Liver (tissue), 9 donors: ENCODE data around the gene STIM2. TPM values are rescaled to one million over a fixed set of nuclear protein-coding genes. Genes with fewer than 3 reads are reported as not detected.
"Not testable (repeated sequence)": the region's sequence is repeated elsewhere in the genome, so short reads cannot be mapped to it uniquely, and the experiment has no call there.

Source experiments
- DNase-seq: peaks from one replicate; pipeline ENCODE4 v3.0.0-alpha.2; 2017; ENCODE audit warnings: low spot score
- H3K27ac ChIP-seq, 2 donors: one replicate each; pipeline ENCODE4 v1.7.0; 2013; ENCODE audit warnings: inconsistent platforms in 2 of 2, low read length in 2 of 2, control low read depth in 1 of 2, low read depth in 1 of 2, mild to moderate bottlenecking in 1 of 2
- H3K27me3 ChIP-seq, 4 donors: one replicate each; pipeline versions ENCODE4 v1.6.1 to v1.7.0; 2013; ENCODE audit warnings: low read length in 3 of 4, inconsistent platforms in 1 of 4, mild to moderate bottlenecking in 1 of 4, moderate library complexity in 1 of 4; ENCODE audit not compliant: control insufficient read depth in 4 of 4, insufficient read depth in 4 of 4
- H3K36me3 ChIP-seq, 4 donors: one replicate each; pipeline versions ENCODE4 v1.6.1 to v1.7.0; 2013; ENCODE audit warnings: low read length in 3 of 4, mild to moderate bottlenecking in 3 of 4, low read depth in 1 of 4, moderate library complexity in 1 of 4; ENCODE audit not compliant: control insufficient read depth in 4 of 4, insufficient read depth in 3 of 4
- H3K4me1 ChIP-seq, 4 donors: one replicate each; pipeline versions ENCODE4 v1.6.1 to v1.7.0; 2013; ENCODE audit warnings: low read length in 3 of 4, mild to moderate bottlenecking in 3 of 4, moderate library complexity in 1 of 4; ENCODE audit not compliant: control insufficient read depth in 4 of 4, insufficient read depth in 4 of 4
- H3K4me3 ChIP-seq, 3 donors: one replicate each; pipeline versions ENCODE4 v1.6.1 to v1.7.0; 2013; ENCODE audit warnings: low read length in 3 of 3, control low read depth in 1 of 3, low read depth in 1 of 3, mild to moderate bottlenecking in 1 of 3
- H3K9ac ChIP-seq, 2 donors: one replicate each; pipeline ENCODE4 v1.7.0; 2013; ENCODE audit warnings: low read length in 2 of 2, mild to moderate bottlenecking in 2 of 2, moderate library complexity in 2 of 2, control low read depth in 1 of 2, low read depth in 1 of 2
- H3K9me3 ChIP-seq, 4 donors: one replicate each; pipeline versions ENCODE4 v1.6.1 to v1.7.0; 2013; ENCODE audit warnings: low read length in 3 of 4; ENCODE audit not compliant: control insufficient read depth in 4 of 4
- EGR1 ChIP-seq, 2 donors: IDR thresholded peaks; 2 replicates each; pipeline ENCODE4 v1.6.1; 2016 to 2018; ENCODE audit warnings: antibody characterized with exemption in 2 of 2, low read depth in 2 of 2
- FOXA1 ChIP-seq: IDR thresholded peaks from 2 replicates; pipeline ENCODE4 v1.6.1; 2016; ENCODE audit warnings: antibody characterized with exemption
- FOXA2 ChIP-seq: IDR thresholded peaks from 2 replicates; pipeline ENCODE4 v1.6.1; 2016; ENCODE audit warnings: antibody characterized with exemption
- GABPA ChIP-seq, 2 donors: IDR thresholded peaks in 1 of 2; conservative IDR thresholded peaks in 1 of 2; 2 replicates each; pipeline ENCODE4 v1.6.1; 2016; ENCODE audit warnings: antibody characterized with exemption in 2 of 2, mild to moderate bottlenecking in 1 of 2, moderate library complexity in 1 of 2
- HNF4A ChIP-seq, 2 donors: conservative IDR thresholded peaks; 2 replicates each; pipeline ENCODE4 v1.6.1; 2016; ENCODE audit warnings: antibody characterized with exemption in 2 of 2, mild to moderate bottlenecking in 2 of 2
- HNF4G ChIP-seq: IDR thresholded peaks from 2 replicates; pipeline ENCODE4 v1.6.1; 2016; ENCODE audit warnings: antibody characterized with exemption
- JUND ChIP-seq, 2 donors: IDR thresholded peaks; 2 replicates each; pipeline ENCODE4 v1.6.1; 2016; ENCODE audit warnings: antibody characterized with exemption in 2 of 2
- NR2F2 ChIP-seq: IDR thresholded peaks from 2 replicates; pipeline ENCODE4 v1.6.1; 2016; ENCODE audit warnings: antibody characterized with exemption
- RAD21 ChIP-seq, 2 donors: IDR thresholded peaks; 2 replicates each; pipeline ENCODE4 v1.6.1; 2016; ENCODE audit warnings: antibody characterized with exemption in 2 of 2, mild to moderate bottlenecking in 2 of 2
- RXRA ChIP-seq, 2 donors: IDR thresholded peaks; 2 replicates each; pipeline ENCODE4 v1.6.1; 2017 to 2018; ENCODE audit warnings: antibody characterized with exemption in 2 of 2, mild to moderate bottlenecking in 1 of 2
- SP1 ChIP-seq: IDR thresholded peaks from 2 replicates; pipeline ENCODE4 v1.6.1; 2018; ENCODE audit warnings: antibody characterized with exemption, mild to moderate bottlenecking
- TAF1 ChIP-seq: conservative IDR thresholded peaks from 2 replicates; pipeline ENCODE4 v1.6.1; 2016; ENCODE audit warnings: antibody characterized with exemption, mild to moderate bottlenecking
- YY1 ChIP-seq: IDR thresholded peaks from 2 replicates; pipeline ENCODE4 v1.6.1; 2016; ENCODE audit warnings: antibody characterized with exemption, mild to moderate bottlenecking
- ZBTB33 ChIP-seq: IDR thresholded peaks from 2 replicates; pipeline ENCODE4 v1.6.1; 2016; ENCODE audit warnings: antibody characterized with exemption
- WGBS: extraction: QIAGEN DNeasy Blood & Tissue Kit; methylation state at CpG from one replicate; pipeline ENCODE4 v1.1.7; 2013; 5-methylcytosine and 5-hydroxymethylcytosine counted together
- polyA plus RNA-seq, 2 donors: library from polyadenylated mRNA; stranded (reverse) in 1 of 2; unstranded in 1 of 2; fragments of 200-250 nt in 1 of 2; fragments of >200 nt in 1 of 2; fragmentation: Nextera tagmentation in 1 of 2; extraction: Ambion mirVana in 1 of 2; gene quantifications; one replicate each; pipeline versions ENCODE4 v1.2.1 to v1.2.3, GENCODE V29; 2013 to 2015
- total RNA-seq, 2 donors: library from RNA; depleted of rRNA; stranded (reverse); fragments of >200 nt; gene quantifications; one replicate each; pipeline ENCODE4 v1.2.3, GENCODE V29; 2014
- TF ChIP-seq, protein P1 (sequence below): IDR thresholded peaks from 2 replicates; pipeline ENCODE4 v1.6.1; 2016; ENCODE audit warnings: antibody characterized with exemption, mild to moderate bottlenecking
- TF ChIP-seq, protein P2 (sequence below): fragments of 150-350 bp; IDR thresholded peaks from 2 replicates; pipeline ENCODE4 v1.5.1; 2017; ENCODE audit warnings: improper control_type of control experiment, low read depth, low read length; ENCODE audit not compliant: missing input control
- TF ChIP-seq, protein P3 (sequence below): IDR thresholded peaks from 2 replicates; pipeline ENCODE4 v1.6.1; 2016; ENCODE audit warnings: antibody characterized with exemption
- TF ChIP-seq, protein P4 (sequence below): IDR thresholded peaks from 2 replicates; pipeline ENCODE4 v1.6.1; 2016; ENCODE audit warnings: antibody characterized with exemption
- donor health status: healthy.
- donor health status: healthy.
- donor health status: healthy.
- donor health status: healthy.
- donor health status: healthy.

The STIM2 gene
- total RNA-seq (10 to 100 TPM in 1 of 2 donors, 1 to 10 TPM in 1; 5.4 to 11.1 TPM), polyA plus RNA-seq (1 to 10 TPM; 6.6 to 7.2 TPM)

DNA sequence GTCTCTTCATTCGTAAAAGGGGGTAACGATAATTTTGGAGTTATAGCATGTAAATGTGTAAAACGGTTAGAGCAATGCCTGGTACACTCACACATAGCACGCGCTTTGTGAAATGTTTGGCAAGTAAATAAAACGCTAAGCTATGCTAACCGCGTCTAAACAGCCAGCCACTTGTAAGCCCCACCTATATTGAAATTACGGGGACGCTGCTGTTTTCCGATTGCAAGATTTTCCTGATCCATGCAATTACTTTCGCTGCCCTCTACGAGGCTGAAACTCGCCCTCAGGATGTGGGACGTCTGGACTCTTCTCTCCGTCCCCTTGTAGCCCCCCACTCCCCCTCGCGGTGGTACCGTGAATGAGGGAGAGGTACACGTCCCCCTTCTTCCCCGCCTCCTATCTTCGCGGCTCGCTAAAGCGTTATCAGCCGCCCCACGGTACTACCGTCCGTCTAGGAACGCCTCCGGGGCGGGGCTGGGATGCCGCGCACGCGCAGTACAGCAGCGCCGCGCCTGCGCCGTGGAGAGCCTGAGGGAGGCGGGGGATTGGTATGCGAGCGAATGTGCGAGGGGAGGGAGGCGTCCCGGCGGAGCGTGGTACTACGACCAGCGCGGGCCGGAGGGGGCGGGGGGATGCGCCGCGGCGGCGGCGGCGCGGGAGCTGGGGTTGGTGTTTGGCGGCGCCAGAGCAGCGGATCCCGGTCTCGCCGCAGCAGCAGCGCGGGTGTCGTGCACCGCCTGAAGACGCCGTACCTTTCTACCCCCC lies at the start of gene STIM2:
STIM2 (plus strand) TSS at position 685 of the 765 bp plus-strand sequence.
- DNase-seq, result peak; percentile 99
- Histone ChIP-seq H3K27ac (peak within 1 kb of the TSS; percentile 94 to 95), H3K9ac (peak within 1 kb of the TSS; percentile 45 to 83), H3K4me3 (peak within 1 kb of the TSS; percentile 88 to 99 (median 89)), H3K36me3 (no peaks in the 10 kb centered on the region), H3K9me3 (no peaks in the 10 kb centered on the region), H3K27me3 (no peaks in the 10 kb centered on the region), H3K4me1 (peaks cover 5 to 57% (median 29%) of the 10 kb centered on the region in 4 donors)
- WGBS, result under 1% methylated on average over 74 of the region's 74 CpGs
- TF ChIP-seq HNF4A (conservative IDR thresholded peaks at IDR 0.05), result peak; percentile 5 to 17
- peak; percentile 70 for TF ChIP-seq SP1
- TF ChIP-seq, protein P1, sequence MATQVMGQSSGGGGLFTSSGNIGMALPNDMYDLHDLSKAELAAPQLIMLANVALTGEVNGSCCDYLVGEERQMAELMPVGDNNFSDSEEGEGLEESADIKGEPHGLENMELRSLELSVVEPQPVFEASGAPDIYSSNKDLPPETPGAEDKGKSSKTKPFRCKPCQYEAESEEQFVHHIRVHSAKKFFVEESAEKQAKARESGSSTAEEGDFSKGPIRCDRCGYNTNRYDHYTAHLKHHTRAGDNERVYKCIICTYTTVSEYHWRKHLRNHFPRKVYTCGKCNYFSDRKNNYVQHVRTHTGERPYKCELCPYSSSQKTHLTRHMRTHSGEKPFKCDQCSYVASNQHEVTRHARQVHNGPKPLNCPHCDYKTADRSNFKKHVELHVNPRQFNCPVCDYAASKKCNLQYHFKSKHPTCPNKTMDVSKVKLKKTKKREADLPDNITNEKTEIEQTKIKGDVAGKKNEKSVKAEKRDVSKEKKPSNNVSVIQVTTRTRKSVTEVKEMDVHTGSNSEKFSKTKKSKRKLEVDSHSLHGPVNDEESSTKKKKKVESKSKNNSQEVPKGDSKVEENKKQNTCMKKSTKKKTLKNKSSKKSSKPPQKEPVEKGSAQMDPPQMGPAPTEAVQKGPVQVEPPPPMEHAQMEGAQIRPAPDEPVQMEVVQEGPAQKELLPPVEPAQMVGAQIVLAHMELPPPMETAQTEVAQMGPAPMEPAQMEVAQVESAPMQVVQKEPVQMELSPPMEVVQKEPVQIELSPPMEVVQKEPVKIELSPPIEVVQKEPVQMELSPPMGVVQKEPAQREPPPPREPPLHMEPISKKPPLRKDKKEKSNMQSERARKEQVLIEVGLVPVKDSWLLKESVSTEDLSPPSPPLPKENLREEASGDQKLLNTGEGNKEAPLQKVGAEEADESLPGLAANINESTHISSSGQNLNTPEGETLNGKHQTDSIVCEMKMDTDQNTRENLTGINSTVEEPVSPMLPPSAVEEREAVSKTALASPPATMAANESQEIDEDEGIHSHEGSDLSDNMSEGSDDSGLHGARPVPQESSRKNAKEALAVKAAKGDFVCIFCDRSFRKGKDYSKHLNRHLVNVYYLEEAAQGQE, result peak; percentile 80
- TF ChIP-seq, protein P2, sequence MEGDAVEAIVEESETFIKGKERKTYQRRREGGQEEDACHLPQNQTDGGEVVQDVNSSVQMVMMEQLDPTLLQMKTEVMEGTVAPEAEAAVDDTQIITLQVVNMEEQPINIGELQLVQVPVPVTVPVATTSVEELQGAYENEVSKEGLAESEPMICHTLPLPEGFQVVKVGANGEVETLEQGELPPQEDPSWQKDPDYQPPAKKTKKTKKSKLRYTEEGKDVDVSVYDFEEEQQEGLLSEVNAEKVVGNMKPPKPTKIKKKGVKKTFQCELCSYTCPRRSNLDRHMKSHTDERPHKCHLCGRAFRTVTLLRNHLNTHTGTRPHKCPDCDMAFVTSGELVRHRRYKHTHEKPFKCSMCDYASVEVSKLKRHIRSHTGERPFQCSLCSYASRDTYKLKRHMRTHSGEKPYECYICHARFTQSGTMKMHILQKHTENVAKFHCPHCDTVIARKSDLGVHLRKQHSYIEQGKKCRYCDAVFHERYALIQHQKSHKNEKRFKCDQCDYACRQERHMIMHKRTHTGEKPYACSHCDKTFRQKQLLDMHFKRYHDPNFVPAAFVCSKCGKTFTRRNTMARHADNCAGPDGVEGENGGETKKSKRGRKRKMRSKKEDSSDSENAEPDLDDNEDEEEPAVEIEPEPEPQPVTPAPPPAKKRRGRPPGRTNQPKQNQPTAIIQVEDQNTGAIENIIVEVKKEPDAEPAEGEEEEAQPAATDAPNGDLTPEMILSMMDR, result peak; percentile 29
- TF ChIP-seq RXRA (IDR thresholded peaks at IDR 0.05), result no peak
- peak; percentile 4 for TF ChIP-seq FOXA1
- TF ChIP-seq HNF4G, result no peak
- TF ChIP-seq FOXA2, result peak; percentile 38
- TF ChIP-seq YY1, result peak; percentile 67
- peak; percentile 89 for TF ChIP-seq TAF1
- TF ChIP-seq GABPA (IDR thresholded peaks at IDR 0.05 in 1 of 2, conservative IDR thresholded peaks at IDR 0.05 in 1 of 2), result no peak
- TF ChIP-seq, protein P3, sequence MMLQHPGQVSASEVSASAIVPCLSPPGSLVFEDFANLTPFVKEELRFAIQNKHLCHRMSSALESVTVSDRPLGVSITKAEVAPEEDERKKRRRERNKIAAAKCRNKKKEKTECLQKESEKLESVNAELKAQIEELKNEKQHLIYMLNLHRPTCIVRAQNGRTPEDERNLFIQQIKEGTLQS, result no peak
- TF ChIP-seq RAD21 (IDR thresholded peaks at IDR 0.05), result peak; percentile 28 to 70
- TF ChIP-seq JUND (IDR thresholded peaks at IDR 0.05), result no peak
- TF ChIP-seq ZBTB33, result peak; percentile 12
- no peak for TF ChIP-seq NR2F2
- TF ChIP-seq EGR1 (IDR thresholded peaks at IDR 0.05; ENCODE audit: low read depth in 2 of 2), result peak in 1 of 2 donors; percentile 6
- TF ChIP-seq, protein P4, sequence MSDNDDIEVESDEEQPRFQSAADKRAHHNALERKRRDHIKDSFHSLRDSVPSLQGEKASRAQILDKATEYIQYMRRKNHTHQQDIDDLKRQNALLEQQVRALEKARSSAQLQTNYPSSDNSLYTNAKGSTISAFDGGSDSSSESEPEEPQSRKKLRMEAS, result peak; percentile 68

DNA sequence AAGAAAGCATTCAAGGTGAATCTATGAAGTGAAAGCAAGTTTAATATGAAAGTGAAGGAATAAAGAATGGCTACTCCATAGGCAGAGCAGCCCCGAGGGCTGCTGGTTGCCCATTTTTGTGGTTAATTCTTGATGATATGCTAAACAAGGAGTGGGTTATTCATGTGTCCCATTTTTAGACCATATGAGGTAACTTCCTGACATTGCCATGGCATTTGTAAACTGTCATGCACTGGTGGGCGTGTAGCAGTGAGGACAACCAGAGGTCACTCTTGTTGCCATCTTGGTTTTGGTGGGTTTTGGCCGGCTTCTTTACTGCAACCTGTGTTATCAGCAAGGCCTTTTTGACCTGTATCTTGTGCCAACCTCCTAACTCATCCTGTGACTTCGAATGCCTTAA lies 49.1 kb upstream of the STIM2 start:
- not testable (repeated sequence) for H3K27ac ChIP-seq

More for the DNA sequence above, 49.1 kb upstream of the STIM2 start:
- not testable (repeated sequence) for H3K9me3 ChIP-seq, H3K36me3 ChIP-seq, H3K4me3 ChIP-seq, H3K27me3 ChIP-seq, DNase-seq, H3K9ac ChIP-seq, H3K4me1 ChIP-seq
- WGBS, result 83% methylated on average over 4 of the region's 4 CpGs
